AG10803 (cell line): ENCODE results near the gene TMEM132D.

Experiments used
- DNase-seq: peaks from one replicate; pipeline ENCODE4 v3.0.0; 2010; ENCODE audit warnings: low read depth
- H3K4me3 ChIP-seq: 2 replicates; pipeline ENCODE4 v1.5.1; 2011; ENCODE audit warnings: mild to moderate bottlenecking, low read length, control low read depth
- CTCF ChIP-seq: conservative IDR thresholded peaks from 2 replicates; pipeline ENCODE4 v1.5.1; 2011; ENCODE audit warnings: mild to moderate bottlenecking, low read length, control low read depth, inconsistent platforms

TMEM132D gene

DNA sequence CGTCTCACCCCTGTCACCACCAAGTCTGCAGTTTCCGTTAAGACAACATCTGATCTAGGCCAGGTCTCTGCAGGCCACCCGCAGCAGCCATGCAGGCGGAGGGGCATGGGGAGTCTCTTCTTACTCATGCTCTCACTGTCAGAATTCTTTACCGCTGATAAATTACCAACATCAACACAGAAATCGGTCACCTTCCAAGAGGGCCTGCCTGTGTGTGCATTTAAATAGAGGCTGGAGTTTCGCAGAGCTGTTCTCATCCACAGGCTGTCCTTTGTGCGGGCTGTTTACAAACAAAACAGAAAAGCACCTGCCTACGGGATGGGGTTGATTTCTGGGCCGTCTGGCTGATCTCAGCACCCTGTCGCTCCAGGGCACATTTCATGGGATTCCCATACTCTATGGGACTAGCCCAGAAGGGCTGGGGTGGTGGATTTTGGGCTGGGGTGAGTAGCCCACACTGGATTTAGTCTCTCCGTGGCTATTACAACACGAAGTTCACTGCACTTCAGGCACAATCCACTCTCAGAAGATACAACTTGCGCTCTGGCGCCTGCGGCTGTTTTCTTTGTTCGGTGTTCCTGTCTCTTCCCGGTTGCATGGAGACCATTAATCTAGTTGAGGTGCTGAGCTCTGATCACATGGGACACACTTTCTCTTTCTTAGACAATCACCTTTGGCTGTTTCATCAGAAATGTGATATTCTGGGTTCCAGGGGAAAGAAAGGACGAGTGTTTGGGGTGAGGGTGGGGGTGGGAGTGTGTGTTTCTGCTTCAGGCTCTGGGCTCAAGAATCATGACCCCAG lies 719.5 kb downstream of the TMEM132D start:
- no peak for DNase-seq
- no peak for TF ChIP-seq CTCF
- H3K4me3 ChIP-seq = no peak overlapping the region

DNA sequence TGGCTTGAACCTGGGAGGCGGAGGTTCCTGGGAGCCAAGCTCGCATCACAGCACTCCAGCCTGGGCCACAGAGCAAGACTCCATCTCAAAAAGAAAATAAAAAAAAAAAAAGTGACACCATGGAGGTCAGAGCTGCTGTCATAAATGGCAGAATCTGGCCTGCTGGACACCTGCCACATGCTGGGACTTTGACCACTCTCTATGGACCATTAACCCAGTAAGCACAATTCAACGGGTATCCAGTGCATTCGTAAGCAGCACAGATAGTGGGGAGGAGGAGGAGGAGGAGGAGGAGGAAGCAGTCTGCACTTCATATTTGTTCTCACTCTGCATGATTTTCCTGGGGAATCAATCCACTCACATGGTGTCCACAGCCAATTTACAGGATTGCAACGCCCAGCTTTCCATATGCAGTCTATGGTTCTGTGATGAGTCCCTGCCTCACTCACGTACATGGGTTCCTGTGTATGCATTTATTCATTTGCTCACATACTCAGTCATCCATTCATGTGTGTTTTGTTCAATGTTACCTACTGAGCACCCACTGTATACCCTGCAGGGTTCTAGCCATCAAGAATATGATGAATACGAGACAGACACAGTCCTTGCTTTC lies 723.8 kb downstream of the TMEM132D start:
- no peak for TF ChIP-seq CTCF
- no peak overlapping the region for H3K4me3 ChIP-seq
- DNase-seq = no peak

- DNase-seq = no peak
- TF ChIP-seq CTCF = no peak
- no peak overlapping the region for H3K4me3 ChIP-seq
These were observed 733.9 kb downstream of the TMEM132D start for GRCh38 chr12:129169928-129170327.

- no peak for TF ChIP-seq CTCF
- DNase-seq = no peak
- H3K4me3 ChIP-seq = no peak overlapping the region
These were observed 740.0 kb downstream of the TMEM132D start for GRCh38 chr12:129163861-129164260.

DNA sequence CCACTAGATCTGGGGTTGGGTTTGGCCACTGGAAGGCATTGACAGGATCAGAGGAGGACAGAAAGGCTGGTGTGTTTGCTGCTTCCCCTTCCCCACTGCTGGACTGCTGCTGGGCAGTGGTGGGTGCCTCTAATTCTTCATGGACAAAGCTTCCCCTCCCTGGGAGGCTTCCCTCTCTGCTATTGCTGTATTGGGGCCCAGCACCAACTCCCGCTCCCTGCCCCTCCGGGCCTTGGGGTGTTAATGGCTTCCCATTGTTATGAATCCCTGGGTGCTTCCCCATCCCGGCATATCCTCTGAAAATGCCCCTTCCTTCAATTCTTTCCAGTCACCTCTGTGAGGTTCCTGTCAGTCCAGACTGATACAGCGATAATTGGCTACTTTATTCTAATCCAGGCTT lies 740.4 kb downstream of the TMEM132D start:
- no peak overlapping the region for H3K4me3 ChIP-seq
- no peak for TF ChIP-seq CTCF
- DNase-seq = no peak

GRCh38 chr12:129162805-129163204 lies 741.0 kb downstream of the TMEM132D start:
- no peak for TF ChIP-seq CTCF
- no peak overlapping the region for H3K4me3 ChIP-seq
- no peak for DNase-seq

DNA sequence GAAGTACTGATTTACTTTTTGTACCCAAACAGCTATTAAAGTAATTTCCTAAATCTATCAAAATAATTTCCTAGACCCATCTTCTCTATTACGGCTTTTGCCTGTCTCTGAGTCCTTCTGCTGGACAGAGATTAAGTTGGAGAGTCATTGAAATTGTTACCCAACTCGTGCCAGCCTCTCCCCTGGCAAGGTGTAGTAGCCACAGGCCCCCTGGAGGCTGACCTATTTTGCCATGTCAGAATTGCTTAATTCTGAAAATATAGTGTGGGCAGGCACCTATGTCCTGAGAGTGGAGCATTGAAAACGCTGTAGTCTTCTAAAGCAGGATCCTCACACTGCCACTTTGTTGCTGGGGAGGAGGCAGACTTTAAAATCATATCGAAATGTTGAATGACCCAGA lies 742.3 kb downstream of the TMEM132D start:
- TF ChIP-seq CTCF = no peak
- DNase-seq = no peak
- H3K4me3 ChIP-seq = no peak overlapping the region
